Measurements from ENCODE around the gene PAQR7.

Gene PAQR7

GRCh38 chr1:25871704-25872494 is 3.6 kb downstream of the PAQR7 start:
- no peak for DNase-seq

DNA sequence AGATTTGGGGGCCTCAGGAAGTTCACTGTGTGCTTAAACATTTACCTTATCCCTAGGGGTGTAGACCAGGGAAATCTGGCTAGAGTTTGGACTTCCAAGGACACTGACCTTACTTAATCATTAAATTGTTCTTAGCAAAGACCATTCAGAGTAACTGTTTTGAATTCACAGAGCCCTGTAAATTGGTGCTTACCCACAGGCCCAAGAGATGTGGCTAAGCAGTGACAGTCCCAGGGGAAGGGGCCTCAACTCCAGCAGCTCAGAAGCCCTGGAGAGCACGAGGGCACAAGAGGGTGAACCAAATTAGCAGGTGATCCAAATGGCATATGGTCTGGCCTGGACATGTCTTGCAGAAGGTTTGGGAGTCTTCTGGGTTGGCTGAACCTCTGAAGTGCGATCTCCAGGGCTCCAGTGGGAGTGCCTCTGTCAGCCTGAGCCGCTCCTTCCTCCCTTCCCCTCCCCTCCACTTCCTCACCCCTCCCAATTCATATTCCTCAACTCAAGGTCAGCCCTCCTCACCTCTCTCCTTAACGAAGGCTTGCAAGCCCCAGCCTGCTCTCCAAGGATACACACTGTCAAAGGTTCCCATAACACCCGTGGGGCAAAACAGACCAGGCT is 4.3 kb downstream of the PAQR7 start:
- DNase-seq = peak; percentile 6

DNA sequence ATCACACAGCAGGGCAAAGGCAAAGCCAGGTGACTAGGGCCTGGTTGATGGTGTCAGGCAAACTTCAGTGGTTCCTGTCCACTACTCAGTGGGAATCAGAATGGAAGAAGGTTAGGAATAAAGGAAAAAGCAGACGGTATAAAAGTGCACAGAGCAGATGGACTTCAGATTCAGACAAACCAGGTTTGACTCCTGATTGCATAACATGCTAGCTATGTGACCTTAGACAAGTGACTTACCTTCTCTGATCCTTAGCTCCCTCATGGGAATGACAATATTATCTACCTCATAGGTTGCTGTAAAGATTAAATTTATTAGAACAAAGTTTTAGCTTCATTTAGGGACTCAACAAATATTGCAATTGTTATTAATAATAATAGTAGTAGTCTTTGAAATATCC is 4.9 kb downstream of the PAQR7 start:
- no peak for DNase-seq

DNA sequence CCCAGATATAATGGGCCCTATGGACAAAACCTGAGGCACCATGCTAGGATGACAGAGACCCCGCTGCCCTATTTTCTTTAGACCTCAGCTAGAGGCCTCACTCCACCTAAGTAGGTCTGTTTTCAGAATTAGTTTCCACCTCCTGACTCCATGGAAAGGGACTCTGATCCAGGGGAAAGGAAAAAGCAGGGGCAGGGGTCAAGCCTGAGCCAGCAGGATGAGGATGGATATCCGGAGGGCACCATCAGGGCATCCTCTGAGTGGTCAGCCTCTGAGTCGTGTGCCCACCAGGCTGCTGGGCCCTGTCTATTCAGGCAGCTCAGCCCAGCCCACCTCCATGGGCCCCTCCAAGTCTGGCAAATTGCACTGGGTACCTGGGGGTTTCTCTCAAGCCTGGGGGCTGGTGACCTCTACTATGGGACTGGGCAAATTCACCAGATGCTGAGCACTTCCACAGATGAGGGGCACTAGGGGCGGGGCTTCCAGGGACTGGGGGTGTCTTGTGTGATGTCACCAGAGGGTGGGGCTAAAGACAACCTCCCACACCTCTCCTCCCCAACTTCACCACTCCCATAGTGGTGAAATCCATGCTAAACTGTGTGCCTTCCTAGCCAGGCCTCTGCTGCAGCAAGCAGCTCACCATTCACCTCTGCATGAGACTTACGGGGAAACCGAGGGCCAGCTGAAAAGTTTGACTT is 5.5 kb downstream of the PAQR7 start:
- DNase-seq = no peak

DNA sequence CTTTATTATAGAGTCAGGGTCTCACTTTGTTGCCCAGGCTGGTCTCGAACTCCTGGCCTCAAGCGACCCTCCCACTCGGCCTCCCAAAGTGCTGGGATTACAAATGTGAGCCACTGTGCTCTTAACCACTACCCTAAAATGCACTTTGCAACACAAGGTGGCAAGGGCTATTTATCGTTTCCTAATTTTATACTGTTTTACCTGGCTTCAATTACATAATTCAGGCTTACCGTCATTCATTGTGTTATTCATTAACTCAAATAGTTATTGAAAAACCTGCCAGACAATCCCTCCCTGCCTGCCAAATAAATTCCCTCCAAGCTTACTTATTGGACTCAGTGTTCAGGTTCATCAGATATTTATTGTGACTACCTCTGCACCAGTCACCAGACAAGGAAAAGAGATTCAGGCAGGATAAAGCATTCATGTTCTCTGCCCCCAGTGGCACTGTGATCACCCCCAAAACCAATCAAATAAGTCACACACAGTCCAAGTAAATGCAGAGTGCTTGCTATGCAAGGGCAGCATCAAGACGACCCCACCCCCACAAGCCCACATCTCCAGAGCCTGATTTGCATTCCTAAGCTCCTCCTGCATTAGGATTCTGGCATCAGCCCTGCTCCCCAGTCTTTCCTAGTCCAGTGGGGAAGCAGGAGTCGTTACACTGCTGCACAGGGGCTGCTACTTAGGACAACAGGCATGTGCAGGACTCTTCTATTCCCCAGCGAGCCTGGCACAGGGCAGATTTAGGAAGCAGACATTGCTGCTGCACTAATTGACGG is 8.1 kb downstream of the PAQR7 start:
- no peak for DNase-seq

- no peak for DNase-seq
Observed at GRCh38 chr1:25866288-25866687, 9.2 kb downstream of the PAQR7 start.

DNA sequence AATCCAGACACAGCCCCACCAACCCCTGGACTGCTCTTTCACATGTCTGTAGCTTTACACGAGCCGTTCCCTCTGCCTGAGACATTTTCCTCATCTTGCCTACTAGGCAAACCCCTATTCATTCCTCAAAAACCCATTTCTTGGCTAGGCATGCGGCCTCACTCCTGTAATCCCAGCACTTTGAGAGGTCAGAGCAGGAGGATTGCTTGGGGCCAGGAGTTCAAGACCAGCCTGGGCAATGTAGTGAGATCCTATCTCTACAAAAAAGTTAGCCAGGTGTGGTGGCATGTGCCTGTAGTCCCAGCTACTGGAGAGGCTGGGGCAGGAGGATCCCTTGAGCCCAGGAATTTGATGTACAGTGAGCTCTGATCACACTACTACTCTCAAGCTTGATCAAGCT is 11.1 kb downstream of the PAQR7 start:
- DNase-seq = no peak

DNA sequence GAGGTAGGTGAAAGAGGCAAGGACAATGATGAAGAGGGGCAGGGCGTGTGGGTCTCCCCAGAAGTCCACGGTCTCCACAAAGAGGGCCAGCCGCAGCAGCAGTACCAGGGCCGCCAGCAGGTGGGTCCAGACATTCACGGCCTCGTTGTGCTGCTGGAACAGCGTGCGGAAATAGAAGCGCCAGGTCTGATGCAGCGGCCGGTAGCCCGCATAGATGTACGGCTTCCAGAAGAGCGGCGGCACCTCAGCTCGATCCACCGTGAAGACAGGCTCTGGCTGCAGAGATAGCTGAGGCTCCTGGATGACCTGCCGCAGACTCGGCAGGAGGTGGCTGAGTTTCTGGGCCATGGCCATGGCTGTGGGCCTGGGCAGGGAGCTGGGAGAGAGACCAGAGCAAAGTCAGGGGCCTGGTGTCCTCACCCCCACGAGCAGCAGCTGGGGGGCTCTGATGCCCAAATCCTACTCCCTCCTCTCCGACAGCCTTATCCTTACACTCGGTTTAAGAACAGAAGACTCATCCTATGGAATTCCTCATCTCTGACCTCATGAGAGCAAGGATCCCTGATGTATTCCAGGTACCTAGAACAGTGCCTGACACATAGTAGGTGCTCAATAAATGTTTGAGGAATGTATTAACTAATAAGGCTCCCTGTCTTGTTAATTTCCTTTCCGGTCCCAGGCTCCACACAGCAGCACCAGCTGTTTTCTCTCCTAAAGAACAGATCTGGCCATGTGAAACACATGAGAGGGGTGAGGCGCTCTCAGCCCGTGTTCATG is 11.8 kb downstream of the PAQR7 start:
- no peak for DNase-seq

- DNase-seq = no peak
Observed at GRCh38 chr1:25862785-25863485, 12.6 kb downstream of the PAQR7 start.

GRCh38 chr1:25861316-25862286 is 13.9 kb downstream of the PAQR7 start:
- peak; percentile 74 for DNase-seq

- DNase-seq = peak; percentile 75
Observed at GRCh38 chr1:25858906-25859789, 16.4 kb downstream of the PAQR7 start, which contains the start of gene AUNIP. Gene AUNIP (minus strand): TSS chr1:25859457. CDS start chr1:25859357, 100 bp downstream.

GRCh38 chr1:25858494-25858893 is 17.0 kb downstream of the PAQR7 start:
- peak; percentile 6 for DNase-seq

- DNase-seq = no peak
Observed at GRCh38 chr1:25856856-25857255, 18.7 kb downstream of the PAQR7 start.

- no peak for DNase-seq
Observed at GRCh38 chr1:25854554-25854953, 21.0 kb downstream of the PAQR7 start.

DNA sequence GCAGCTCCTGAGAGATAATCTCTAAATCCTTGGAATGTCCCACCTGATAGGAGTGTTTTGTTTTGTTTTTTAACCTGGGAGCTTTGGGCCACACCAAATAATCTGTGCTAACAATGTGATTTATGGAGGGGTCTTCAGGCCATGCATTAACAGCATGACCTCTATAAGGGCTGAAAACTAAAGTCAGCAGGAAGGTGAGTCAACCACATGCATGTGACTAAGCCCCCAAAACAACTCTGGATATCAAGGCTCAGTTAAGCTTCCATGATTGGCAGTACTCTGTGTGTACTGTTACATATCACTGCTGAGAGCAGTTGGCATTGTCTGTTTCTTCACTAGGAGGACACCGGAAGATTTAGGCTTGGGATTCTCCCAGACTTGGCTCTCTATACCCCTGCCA is 27.0 kb downstream of the PAQR7 start:
- DNase-seq = no peak

DNA sequence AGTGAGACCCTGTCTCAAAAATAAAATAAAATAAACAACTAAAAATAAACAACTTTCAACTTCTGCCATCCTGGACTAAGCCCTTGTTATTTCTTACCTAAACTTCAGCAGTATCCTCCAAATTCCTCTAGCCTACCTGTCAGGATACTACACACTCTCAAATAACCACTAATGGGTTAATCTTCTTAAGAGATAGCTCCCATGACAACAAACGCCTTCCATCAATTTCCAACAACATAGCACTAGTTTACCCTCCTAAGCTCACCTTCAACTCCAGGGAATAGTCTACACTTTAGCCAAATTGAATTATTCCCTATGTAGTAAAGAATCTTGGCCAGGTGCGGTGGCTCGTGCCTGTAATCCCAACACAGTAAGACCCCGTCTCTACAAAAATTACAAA is 27.6 kb downstream of the PAQR7 start:
- no peak for DNase-seq

DNA sequence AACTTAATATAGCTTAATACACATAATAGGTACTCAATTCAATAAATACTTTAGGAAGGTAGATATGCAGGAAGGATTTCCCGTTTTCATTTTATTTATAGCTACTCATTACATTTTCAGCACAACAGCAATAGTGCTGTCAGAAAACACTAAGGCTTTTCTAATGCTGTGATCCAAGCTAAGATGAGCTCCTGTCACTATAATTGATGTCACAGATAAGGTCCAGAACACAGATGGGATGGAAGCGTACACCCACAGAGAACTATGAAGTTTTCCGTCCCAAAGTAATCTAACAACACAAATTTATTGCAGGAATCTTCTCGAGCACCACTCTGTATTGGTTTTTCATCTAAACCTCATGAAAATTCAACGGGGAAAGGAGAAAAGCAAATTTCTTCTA is 29.8 kb downstream of the PAQR7 start:
- no peak for DNase-seq

- DNase-seq = no peak
Observed at GRCh38 chr1:25844536-25845337, 30.8 kb downstream of the PAQR7 start.
